ENCODE results near the gene CARMIL3. TPM values are rescaled to one million over a fixed set of nuclear protein-coding genes. Genes with fewer than 3 reads are reported as not detected.

CARMIL3 gene
- total RNA-seq, 2 experiments from 2014 or later = 0.75 to 1.00 TPM

GRCh38 chr14:24092505-24093206, 40.8 kb downstream of the CARMIL3 start:
- H3K4me3 Mint-ChIP-seq = peak overlapping the region; percentile 94
- H3K36me3 Mint-ChIP-seq = peaks cover 19% of the 10 kb centered on the region
- no peak for DNase-seq
- ChIA-PET CTCF (interaction anchor here (0.8 to 12.3 kb wide), 8 partner anchors 12 to 504 kb away, joined by 3 to 458 read pairs (median 14); partner anchors contain the start of genes DCAF11, IRF9, MDP1 and NRL), POLR2A (interaction anchor here (0.9 to 4.0 kb wide), 9 partner anchors 10 to 121 kb away, joined by 3 to 46 read pairs (median 4); partner anchors contain the start of genes CARMIL3, CHMP4A, DCAF11 and EMC9)
- intact Hi-C loops (cut with micrococcal nuclease) = loop anchor here (5.0 to 10.0 kb wide), 2 partner anchors 108 to 205 kb away; partner anchors contain the start of genes DHRS1, DHRS4L2 and NOP9
- peaks cover 28% of the 10 kb centered on the region for H3K4me1 Mint-ChIP-seq (ENCODE audit: low read depth)
- peak overlapping the region; percentile 97 for H3K27ac Mint-ChIP-seq
- no peaks in the 10 kb centered on the region for H3K9me3 Mint-ChIP-seq
- no peaks in the 10 kb centered on the region for H3K27me3 Mint-ChIP-seq

- Mint-ChIP-seq H3K36me3 (peaks cover 23% of the 10 kb centered on the region), H3K27ac (peak overlapping the region; percentile 97), H3K4me1 (ENCODE audit: low read depth) (peaks cover 28% of the 10 kb centered on the region), H3K27me3 (no peaks in the 10 kb centered on the region), H3K9me3 (no peaks in the 10 kb centered on the region), H3K4me3 (peak overlapping the region; percentile 94)
- POLR2A ChIA-PET = interaction anchor here (0.8 to 4.0 kb wide), 15 partner anchors 9 to 149 kb away, joined by 3 to 46 read pairs (median 5); partner anchors contain the start of genes CARMIL3, CHMP4A, DCAF11 and EMC9
- CTCF ChIA-PET = interaction anchor here (0.6 to 12.3 kb wide), 10 partner anchors 13 to 505 kb away, joined by 3 to 458 read pairs (median 4); partner anchors contain the start of genes DCAF11, EMC9, IRF9 and MDP1
- DNase-seq = no peak
- intact Hi-C loops (cut with micrococcal nuclease) = loop anchor here (5.0 to 10.0 kb wide), 2 partner anchors 109 to 204 kb away; partner anchors contain the start of genes DHRS1, DHRS4L2 and NOP9
Observed at GRCh38 chr14:24093207-24093900, 41.5 kb downstream of the CARMIL3 start.

DNA sequence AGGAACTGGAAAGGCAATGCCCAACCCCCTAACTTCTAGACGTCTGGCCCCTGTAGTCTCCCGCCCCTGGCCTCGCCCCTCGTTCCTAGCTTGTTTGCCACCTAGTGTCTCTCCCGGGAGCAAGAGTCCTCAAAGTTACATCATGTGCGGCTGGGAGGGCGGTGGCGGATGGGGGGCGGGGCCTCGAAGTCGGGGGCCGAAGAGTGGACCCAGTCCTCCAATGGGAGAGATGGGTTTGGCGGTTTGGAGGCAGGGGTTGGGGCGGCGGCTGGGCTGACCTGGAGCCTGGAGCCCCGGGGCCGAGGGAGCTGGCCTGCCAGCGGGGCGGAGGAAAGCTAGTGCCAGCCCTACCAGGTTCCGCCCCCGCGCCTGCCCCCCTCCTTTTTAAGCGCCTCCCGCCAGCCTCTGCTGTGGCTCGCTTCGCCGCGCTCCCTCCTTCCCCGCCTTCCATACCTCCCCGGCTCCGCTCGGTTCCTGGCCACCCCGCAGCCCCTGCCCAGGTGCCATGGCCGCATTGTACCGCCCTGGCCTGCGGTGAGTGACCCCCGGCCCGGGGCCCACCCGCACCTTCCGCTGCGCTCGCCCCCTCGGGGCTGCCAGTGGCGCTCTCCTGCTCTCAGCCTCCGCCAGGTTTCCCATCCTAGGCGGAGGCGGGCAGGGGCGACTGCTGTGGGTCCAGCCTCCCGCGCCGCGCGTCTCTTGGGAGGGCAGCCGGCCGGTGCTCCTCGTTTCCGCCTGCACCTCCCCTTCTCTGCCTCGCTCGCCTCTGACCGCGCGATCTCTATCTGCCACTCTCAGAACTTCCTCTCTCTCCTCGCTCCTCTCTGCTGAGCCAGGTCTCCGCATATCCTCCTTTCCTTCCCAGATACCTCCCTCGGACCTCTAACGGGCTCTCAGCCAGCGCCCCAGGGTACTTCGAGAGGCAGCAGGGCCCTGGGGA, 42.4 kb downstream of the CARMIL3 start, which contains the start of gene PCK2:
Gene PCK2 (plus strand): TSS at position 411 of the 940 bp plus-strand sequence. CDS start 95 bp downstream, at position 506.
- Mint-ChIP-seq H3K4me1 (ENCODE audit: low read depth) (peaks cover 28% of the 10 kb centered on the region), H3K36me3 (peaks cover 29% of the 10 kb centered on the region), H3K27me3 (no peaks in the 10 kb centered on the region), H3K4me3 (peak within 1 kb of the TSS; percentile 94), H3K27ac (peak within 1 kb of the TSS; percentile 97), H3K9me3 (no peaks in the 10 kb centered on the region)
- ChIA-PET POLR2A (interaction anchor here (0.8 to 4.0 kb wide), 14 partner anchors 9 to 149 kb away, joined by 3 to 46 read pairs (median 6); partner anchors contain the start of genes CHMP4A, DCAF11, EMC9 and NRL), CTCF (interaction anchor here (0.6 to 12.3 kb wide), 8 partner anchors 12 to 108 kb away, joined by 3 to 458 read pairs (median 18); partner anchors contain the start of genes DCAF11, EMC9, IRF9 and NRL)
- intact Hi-C loops (cut with micrococcal nuclease) = loop anchor here (1.0 to 10.0 kb wide), 6 partner anchors 13 to 203 kb away; partner anchors contain the start of genes DCAF11, DHRS1, DHRS4L2 and NOP9
- DNase-seq = peak; percentile 94

- intact Hi-C loops (cut with micrococcal nuclease) = loop anchor here (1.0 to 10.0 kb wide), 8 partner anchors 13 to 202 kb away; partner anchors contain the start of genes DCAF11, DHRS1, DHRS4L2 and NOP9
- CTCF ChIA-PET = interaction anchor here (0.6 to 12.3 kb wide), 11 partner anchors 11 to 552 kb away, joined by 3 to 458 read pairs (median 3); partner anchors contain the start of genes DCAF11, DHRS1, IRF9 and NOP9
- Mint-ChIP-seq H3K9me3 (no peaks in the 10 kb centered on the region), H3K4me3 (peak overlapping the region; percentile 94), H3K36me3 (peaks cover 35% of the 10 kb centered on the region), H3K27me3 (no peaks in the 10 kb centered on the region), H3K4me1 (ENCODE audit: low read depth) (peaks cover 28% of the 10 kb centered on the region), H3K27ac (peak overlapping the region; percentile 97)
- POLR2A ChIA-PET = interaction anchor here (0.6 to 4.0 kb wide), 12 partner anchors 10 to 119 kb away, joined by 3 to 46 read pairs (median 8); partner anchors contain the start of genes DCAF11, IRF9, NRL and PSME2
- DNase-seq = no peak
Observed at GRCh38 chr14:24094841-24095270, 43.0 kb downstream of the CARMIL3 start.

DNA sequence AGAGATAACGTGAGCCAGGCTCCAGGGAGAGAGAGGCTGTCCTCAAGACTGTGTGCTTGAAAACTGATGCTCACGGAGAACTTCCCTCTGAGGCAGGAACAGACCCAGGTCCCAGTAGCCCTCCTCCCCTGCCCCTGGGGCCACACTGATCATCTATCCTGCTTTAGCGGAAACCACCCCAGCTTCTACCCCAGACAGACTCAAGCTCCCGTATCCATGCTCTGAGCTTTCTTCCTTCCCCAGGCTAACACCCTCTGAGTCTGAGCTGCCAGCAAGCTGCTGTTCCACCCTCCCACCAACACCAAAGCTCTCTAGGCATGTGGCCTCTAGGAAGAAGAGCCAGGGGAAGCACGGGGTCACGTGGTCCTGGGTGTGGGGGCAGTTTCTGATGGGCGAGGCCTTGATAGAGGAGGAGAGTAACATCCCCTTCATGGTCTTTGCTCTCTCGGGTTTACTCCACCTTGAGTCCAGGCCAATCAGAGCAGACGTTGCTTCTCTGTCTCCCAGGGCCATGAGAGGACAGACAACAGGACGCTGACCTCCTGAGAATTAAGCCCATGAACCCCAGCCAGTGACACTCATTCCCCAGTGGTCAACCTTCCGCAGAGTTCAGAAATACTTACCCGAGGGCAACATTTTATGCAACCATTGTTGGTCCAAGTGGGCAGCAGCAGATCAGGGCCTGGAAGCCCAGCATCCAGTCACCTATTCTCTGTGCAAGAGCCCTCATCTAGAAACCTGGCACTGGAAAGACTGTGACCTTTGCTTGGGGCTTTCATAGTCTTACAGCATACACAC, 43.7 kb downstream of the CARMIL3 start:
- ChIA-PET CTCF (interaction anchor here (0.6 to 12.3 kb wide), 10 partner anchors 11 to 552 kb away, joined by 3 to 458 read pairs (median 8); partner anchors contain the start of genes DCAF11, DHRS1, IRF9 and NOP9), POLR2A (interaction anchor here (0.6 to 4.0 kb wide), 13 partner anchors 9 to 119 kb away, joined by 3 to 46 read pairs (median 5); partner anchors contain the start of genes DCAF11, IRF9, NRL and PSME1)
- intact Hi-C loops (cut with micrococcal nuclease) = loop anchor here (1.0 to 10.0 kb wide), 3 partner anchors 13 to 111 kb away; partner anchors contain the start of genes DHRS4L2 and PSME2
- DNase-seq = peak; percentile 84
- H3K4me1 Mint-ChIP-seq (ENCODE audit: low read depth) = peaks cover 27% of the 10 kb centered on the region
- H3K36me3 Mint-ChIP-seq = peaks cover 40% of the 10 kb centered on the region
- peak overlapping the region; percentile 97 for H3K27ac Mint-ChIP-seq
- H3K4me3 Mint-ChIP-seq = peak overlapping the region; percentile 94
- H3K9me3 Mint-ChIP-seq = no peaks in the 10 kb centered on the region
- no peaks in the 10 kb centered on the region for H3K27me3 Mint-ChIP-seq

DNA sequence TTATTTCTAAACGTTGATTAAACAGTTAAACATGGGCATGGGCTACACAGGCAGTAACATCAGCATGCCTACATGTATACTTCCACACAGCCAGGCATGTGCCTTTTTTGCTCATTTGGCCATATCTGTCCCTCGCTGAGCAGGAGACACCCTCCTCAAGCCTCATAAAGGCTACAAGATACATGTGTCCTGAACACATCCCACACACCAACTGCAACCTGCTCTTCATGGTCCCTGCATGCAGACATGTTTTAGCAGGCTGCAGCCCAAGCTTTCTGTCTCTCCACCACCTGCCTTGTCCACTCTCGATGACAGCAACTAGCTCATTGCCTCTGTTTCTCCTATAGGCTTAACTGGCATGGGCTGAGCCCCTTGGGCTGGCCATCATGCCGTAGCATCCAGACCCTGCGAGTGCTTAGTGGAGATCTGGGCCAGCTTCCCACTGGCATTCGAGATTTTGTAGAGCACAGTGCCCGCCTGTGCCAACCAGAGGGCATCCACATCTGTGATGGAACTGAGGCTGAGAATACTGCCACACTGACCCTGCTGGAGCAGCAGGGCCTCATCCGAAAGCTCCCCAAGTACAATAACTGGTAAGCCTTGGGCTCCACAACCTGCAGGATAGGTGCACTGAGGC, 44.9 kb downstream of the CARMIL3 start:
- peaks cover 49% of the 10 kb centered on the region for H3K36me3 Mint-ChIP-seq
- CTCF ChIA-PET = interaction anchor here (0.9 to 12.3 kb wide), 4 partner anchors 10 to 64 kb away, joined by 3 to 458 read pairs (median 127); partner anchors contain the start of genes DCAF11 and NRL
- intact Hi-C loops (cut with micrococcal nuclease) = loop anchor here (10.0 kb wide), 1 partner anchor 112 kb away; the partner anchor contains the start of gene DHRS4L2

DNA sequence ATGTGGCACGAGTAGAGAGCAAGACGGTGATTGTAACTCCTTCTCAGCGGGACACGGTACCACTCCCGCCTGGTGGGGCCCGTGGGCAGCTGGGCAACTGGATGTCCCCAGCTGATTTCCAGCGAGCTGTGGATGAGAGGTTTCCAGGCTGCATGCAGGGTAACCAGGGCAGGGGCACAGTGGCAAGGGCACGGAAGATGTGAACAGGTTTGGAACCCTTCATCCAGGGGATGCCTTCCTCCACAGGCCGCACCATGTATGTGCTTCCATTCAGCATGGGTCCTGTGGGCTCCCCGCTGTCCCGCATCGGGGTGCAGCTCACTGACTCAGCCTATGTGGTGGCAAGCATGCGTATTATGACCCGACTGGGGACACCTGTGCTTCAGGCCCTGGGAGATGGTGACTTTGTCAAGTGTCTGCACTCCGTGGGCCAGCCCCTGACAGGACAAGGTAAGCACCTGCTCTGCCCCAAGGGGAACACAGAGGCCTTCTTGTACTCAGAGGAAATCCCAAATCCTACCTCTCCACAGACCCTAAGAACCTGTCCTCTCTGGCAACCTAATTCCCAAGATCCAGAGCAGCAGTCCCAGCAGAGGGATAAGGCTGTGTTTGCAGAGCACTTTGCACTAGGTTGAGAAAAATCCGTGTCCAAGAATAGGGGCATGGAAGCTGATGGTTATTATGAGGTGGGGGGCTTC, 46.6 kb downstream of the CARMIL3 start:
- no peak for DNase-seq
- intact Hi-C loops (cut with micrococcal nuclease) = loop anchor here (10.0 kb wide), 1 partner anchor 114 kb away; the partner anchor contains the start of gene DHRS4L2
- H3K4me3 Mint-ChIP-seq = no peak overlapping the region
- ChIA-PET POLR2A (interaction anchor here (0.9 to 1.2 kb wide), 2 partner anchors 10 to 15 kb away, joined by 3 to 5 read pairs; no protein-coding TSS in a partner anchor), CTCF (interaction anchor here (11.8 to 12.3 kb wide), 2 partner anchors 8 to 39 kb away, joined by 241 to 458 read pairs; no protein-coding TSS in a partner anchor)
- H3K4me1 Mint-ChIP-seq (ENCODE audit: low read depth) = peaks cover 18% of the 10 kb centered on the region
- no peaks in the 10 kb centered on the region for H3K9me3 Mint-ChIP-seq
- H3K27me3 Mint-ChIP-seq = no peaks in the 10 kb centered on the region
- peaks cover 62% of the 10 kb centered on the region for H3K36me3 Mint-ChIP-seq
- no peak overlapping the region for H3K27ac Mint-ChIP-seq

More for the DNA sequence above, 44.9 kb downstream of the CARMIL3 start:
- H3K9me3 Mint-ChIP-seq = no peaks in the 10 kb centered on the region
- POLR2A ChIA-PET = interaction anchor here (0.8 to 3.1 kb wide), 4 partner anchors 12 to 39 kb away, joined by 3 to 41 read pairs (median 4); partner anchors contain the start of genes DCAF11, NRL and PSME1
- H3K4me3 Mint-ChIP-seq = peak overlapping the region; percentile 32
- peaks cover 25% of the 10 kb centered on the region for H3K4me1 Mint-ChIP-seq (ENCODE audit: low read depth)
- no peak for DNase-seq
- H3K27ac Mint-ChIP-seq = peak overlapping the region; percentile 42
- H3K27me3 Mint-ChIP-seq = no peaks in the 10 kb centered on the region

GRCh38 chr14:24098927-24099813, 47.4 kb downstream of the CARMIL3 start:
- H3K4me1 Mint-ChIP-seq (ENCODE audit: low read depth) = peaks cover 14% of the 10 kb centered on the region
- CTCF ChIA-PET = interaction anchor here (11.8 to 12.3 kb wide), 2 partner anchors 7 to 40 kb away, joined by 241 to 458 read pairs; no protein-coding TSS in a partner anchor
- H3K36me3 Mint-ChIP-seq = peaks cover 70% of the 10 kb centered on the region
- H3K9me3 Mint-ChIP-seq = no peaks in the 10 kb centered on the region
- no peak for DNase-seq
- H3K4me3 Mint-ChIP-seq = no peak overlapping the region
- POLR2A ChIA-PET = no interaction called here
- no peak overlapping the region for H3K27ac Mint-ChIP-seq
- no peaks in the 10 kb centered on the region for H3K27me3 Mint-ChIP-seq
- intact Hi-C loops (cut with micrococcal nuclease) = loop anchor here (10.0 kb wide), 1 partner anchor 114 kb away; the partner anchor contains the start of gene DHRS4L2
